Thyroid gland (tissue), 4 donors: ENCODE data around the gene SHCBP1L.

Experiments
- POLR2A ChIP-seq, 2 donors: fragments of 450-650 bp; IDR thresholded peaks; one replicate each; pipeline ENCODE4 v1.6.1; 2017; ENCODE audit warnings: antibody characterized with exemption in 2 of 2, mild to moderate bottlenecking in 2 of 2, moderate library complexity in 1 of 2
- TF ChIP-seq, protein P1 (sequence below), 6 experiments: fragments of 200-600 bp in 3 of 6; fragments of 450-650 bp in 3 of 6; sonication (generic) in 3 of 6; IDR thresholded peaks; one replicate each; pipeline ENCODE4 v1.5.1; 2016 to 2019; ENCODE audit warnings: antibody characterized with exemption in 6 of 6, mild to moderate bottlenecking in 2 of 6, inconsistent platforms in 1 of 6, moderate library complexity in 1 of 6

DNA sequence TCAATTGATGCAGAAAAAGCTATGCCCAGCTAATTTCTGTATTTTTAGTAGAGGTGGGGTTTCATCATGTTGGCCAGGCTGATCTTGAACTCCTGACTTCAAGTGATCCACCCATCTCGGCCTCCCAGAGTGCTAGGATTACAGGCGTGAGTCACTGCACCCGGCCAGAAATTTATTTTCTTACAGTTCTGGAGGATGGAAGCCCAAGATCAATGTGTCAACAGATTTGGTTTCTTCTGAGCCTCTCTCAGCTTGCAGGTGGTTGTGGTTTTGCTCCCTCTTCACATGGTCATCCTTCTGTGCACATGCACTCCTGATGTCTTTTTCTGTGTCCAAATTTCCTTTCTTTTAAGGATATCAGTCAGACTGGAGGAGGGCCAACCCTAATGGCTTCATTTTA, 35.6 kb downstream of the SHCBP1L start:
- TF ChIP-seq POLR2A (IDR thresholded peaks at IDR 0.05), result no peak
- TF ChIP-seq, protein P1, sequence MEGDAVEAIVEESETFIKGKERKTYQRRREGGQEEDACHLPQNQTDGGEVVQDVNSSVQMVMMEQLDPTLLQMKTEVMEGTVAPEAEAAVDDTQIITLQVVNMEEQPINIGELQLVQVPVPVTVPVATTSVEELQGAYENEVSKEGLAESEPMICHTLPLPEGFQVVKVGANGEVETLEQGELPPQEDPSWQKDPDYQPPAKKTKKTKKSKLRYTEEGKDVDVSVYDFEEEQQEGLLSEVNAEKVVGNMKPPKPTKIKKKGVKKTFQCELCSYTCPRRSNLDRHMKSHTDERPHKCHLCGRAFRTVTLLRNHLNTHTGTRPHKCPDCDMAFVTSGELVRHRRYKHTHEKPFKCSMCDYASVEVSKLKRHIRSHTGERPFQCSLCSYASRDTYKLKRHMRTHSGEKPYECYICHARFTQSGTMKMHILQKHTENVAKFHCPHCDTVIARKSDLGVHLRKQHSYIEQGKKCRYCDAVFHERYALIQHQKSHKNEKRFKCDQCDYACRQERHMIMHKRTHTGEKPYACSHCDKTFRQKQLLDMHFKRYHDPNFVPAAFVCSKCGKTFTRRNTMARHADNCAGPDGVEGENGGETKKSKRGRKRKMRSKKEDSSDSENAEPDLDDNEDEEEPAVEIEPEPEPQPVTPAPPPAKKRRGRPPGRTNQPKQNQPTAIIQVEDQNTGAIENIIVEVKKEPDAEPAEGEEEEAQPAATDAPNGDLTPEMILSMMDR (IDR thresholded peaks at IDR 0.05), result no peak
